CD4-positive, alpha-beta T cell treated with Interleukin-4 for 1 hour (primary cell): ENCODE results near the gene PXYLP1.

Source experiments
- DNase-seq, 2 donors: peaks; one replicate each; pipeline ENCODE4 v3.0.0-alpha.2; 2020 to 2022

The PXYLP1 gene

DNA sequence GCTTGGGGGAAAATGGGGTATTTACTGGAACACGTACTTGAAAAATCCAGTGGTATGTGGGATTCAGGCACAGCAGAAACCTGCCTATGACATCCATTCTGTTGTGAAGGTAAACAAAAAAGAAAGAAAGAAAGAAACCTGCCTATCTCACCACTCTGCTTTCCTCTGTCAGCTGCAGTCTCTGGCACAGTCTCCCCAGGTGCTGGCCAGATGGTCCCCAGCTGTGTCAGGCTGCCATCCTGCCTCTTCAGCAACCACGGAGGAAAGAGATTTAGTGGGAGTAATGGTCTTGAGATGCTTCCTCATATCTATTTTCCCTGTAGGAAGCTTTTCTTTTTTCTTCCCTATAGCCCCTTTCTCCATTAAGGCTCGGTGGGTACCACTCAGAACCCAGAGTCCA lies 2.5 kb upstream of the PXYLP1 start:
- no peak for DNase-seq

DNA sequence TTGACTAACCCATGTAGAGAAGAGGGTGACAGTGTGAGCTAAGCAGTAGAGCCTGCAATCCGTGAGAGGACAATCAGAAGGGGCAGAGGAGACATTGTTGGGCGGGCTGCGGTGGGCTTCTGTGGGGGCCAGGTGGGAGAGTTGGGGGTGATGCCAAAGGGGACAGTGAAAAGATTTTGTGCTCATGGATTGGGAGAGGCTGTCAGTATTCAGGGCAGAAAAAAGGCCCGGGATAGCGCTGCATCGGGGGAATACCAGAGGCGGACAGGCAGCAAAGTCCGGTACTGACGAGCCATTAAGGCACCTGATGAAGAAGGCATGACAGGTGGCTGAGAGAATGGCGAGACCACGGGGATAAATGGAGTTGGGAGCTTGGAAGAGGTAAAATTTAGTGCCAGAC lies 1.3 kb upstream of the PXYLP1 start:
- no peak for DNase-seq

DNA sequence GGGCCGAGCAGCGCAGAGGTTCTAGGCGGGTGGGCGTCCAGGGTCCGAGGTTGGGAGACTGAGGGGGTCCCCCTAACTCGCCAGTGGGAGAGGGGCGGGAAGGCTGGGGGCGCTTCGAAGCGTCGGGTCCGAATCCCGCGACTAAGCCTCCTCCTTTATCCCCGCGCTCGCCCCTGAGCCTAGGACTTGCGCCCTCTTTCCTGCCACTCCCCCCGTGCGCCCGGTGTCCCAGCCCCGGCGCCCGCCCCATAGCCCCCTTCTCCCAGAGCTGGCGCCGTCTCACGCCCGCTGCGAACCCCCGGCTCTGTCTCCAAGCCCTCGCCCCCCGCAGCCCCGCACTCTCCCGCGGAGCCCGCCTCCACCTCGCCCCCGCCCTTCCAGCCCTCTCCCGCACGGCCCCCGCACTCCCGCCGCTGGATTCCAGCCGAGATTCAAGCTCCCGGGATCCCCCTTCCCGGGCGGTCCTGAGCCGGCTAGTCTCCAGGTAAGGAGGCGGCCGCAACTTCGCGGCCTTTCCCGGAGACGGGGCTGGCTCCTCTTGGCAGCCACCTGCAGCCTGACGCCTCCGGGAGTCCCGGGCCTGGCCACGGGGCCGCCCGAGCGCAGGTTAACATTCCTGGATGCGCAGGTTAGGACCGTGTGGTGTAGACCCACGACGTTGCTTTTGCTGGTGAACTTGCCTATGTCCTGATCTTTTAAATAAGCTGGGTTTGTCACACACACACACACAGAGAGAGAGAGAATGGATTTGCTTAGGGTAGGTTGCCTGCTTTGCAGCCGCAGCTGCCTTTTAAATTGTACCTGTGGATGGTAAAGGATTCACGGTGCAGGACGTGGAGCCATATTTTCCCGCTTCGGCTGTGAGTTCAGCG lies 563 bp downstream of the PXYLP1 start:
- DNase-seq: peak in 1 of 2 donors; percentile 22

- no peak for DNase-seq
Measured at GRCh38 chr3:141233457-141234161, 2.0 kb downstream of the PXYLP1 start.

GRCh38 chr3:141234283-141234682 lies 2.7 kb downstream of the PXYLP1 start:
- DNase-seq: no peak

DNA sequence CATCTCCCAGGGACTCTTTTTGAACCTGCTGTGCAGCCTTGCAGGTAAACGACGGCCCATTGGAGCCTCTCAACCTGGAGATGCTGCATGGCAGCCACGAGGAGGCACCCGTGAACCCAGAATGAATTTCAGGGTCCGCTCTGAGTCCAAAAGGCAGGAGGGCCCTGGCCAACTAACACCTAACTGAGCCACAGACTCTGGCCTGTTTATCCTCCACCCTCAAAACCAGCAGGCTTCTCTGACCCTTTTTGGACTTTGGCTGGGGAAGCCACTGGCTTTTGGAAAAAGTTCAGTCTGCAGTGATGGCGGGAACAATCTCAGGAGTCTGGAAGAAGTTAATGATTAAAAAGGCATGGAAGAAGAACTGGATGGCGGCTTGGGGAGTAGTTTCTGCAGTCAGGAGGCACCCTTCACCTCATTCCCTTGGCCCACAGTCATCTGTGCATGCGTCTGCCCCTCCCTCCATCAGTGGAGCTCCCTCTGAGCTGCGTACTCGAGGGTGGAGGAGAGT lies 4.1 kb downstream of the PXYLP1 start:
- no peak for DNase-seq

DNA sequence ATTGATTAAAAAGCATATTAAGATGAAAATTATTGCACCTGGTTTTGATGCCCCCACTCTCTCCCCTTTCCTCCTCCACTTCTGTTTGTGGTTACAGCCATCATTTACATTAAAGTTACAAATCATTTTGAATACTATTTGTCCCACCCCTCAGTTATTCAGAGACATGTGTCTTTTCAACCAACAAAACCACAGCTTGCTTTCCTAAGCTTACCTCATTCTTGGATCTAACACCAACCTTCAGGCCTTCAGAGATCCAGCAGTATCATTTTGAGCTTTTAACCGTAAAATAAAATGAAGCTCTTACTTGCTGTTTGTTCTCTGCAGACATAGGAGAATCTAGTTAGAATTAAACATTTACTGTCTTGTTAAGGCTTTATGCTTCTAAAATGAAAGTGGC lies 4.7 kb downstream of the PXYLP1 start:
- no peak for DNase-seq

- no peak for DNase-seq
Measured at GRCh38 chr3:141237701-141238521, 6.3 kb downstream of the PXYLP1 start.

- DNase-seq: no peak
Measured at GRCh38 chr3:141239511-141240281, 8.1 kb downstream of the PXYLP1 start.

DNA sequence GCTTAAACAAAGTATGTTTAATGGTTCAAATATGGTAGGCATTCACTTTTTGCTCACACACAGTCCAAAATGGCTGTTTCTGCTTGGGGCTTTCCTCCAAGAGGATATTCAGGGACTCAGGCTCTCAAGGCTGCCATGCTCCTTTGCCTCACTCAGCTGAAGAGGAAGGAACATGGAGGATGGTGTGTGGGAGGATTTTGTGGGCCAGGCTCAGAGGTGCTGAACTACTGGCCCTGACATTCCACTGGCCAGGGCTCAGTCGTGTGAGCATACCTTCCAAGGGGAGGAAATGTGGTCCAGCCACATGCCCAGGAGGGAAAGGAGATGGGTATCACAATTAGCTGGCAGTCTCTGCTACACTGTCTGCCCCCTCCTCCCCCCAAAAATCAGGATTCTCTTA lies 8.7 kb downstream of the PXYLP1 start:
- no peak for DNase-seq

DNA sequence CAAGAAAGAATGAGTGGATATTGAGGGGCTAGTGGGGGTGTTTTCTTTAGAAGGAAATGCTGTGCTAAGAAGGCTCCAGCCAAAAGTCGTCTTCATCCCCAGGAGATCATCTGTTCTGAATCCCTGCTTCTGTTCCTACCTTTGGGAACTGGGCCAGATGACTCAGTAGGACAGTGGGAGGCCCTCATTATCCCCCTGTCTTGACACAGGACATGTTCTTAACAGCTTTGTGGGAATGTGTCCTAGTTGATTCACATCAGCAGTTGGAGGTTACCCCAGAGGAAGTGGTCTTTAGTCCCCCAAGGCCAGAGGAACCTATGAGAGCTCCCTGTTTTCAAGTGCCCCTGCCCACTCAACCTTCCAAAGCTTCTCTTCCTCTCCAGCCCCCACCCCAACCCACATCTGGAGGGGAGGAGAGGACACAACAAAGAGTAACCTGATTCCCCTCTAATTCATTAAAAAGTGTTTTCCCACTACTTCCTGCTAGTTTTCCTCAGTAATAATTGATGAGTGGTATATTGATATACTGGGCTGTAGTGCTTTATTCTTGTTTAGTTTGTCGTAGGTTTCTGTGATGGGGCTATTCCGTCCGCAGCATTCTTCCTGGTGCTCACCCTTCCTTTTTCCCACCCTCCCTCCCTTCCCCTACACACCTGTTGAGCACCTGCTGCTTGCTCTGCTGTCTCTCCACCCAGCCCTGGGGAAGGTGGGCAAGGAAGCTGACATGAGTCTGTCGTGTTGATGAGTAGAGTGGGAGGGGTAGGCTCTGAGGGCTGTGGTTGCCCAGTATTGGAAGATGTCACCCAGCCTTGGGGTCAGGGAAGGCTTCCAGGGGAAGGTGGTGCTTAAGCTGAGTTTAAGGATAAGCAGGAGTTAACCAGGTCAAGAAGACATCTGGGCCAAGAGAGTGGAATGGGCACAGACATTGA lies 9.3 kb downstream of the PXYLP1 start:
- DNase-seq: no peak

GRCh38 chr3:141241616-141242376 lies 10.2 kb downstream of the PXYLP1 start:
- no peak for DNase-seq

DNA sequence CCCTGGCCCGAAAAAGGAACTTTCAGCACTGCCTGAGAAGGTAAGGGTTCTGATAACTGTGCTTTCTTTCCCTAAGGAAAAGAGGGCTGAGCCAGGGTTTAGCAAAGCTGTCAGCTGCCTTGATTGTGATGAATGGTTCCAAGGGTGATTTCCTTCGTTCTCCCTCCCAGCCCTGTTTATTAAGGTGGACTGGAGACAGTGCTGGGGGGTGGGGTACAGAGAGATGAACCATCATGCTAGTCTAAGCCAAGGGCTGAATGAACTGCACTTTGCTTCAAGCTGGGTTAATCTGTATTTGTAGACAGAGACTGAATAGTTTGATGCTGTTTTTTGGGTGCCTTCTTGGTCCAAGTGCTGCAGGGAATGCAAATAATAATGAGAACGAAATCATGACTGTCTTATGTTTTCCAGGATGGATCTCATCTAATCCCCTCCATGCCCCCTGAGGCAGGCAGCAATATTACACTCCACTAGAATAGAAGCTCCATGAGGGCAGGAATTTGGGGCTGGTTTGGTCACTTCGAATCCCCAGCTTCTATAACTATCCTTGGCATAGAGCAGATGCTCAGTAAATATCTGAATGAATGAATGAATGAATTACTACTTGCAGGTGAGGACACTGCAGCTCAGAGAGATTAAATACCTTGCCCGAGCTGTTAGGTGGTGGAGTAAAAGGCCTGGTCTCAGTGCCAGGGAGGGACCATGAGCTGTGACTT lies 10.9 kb downstream of the PXYLP1 start:
- no peak for DNase-seq

DNA sequence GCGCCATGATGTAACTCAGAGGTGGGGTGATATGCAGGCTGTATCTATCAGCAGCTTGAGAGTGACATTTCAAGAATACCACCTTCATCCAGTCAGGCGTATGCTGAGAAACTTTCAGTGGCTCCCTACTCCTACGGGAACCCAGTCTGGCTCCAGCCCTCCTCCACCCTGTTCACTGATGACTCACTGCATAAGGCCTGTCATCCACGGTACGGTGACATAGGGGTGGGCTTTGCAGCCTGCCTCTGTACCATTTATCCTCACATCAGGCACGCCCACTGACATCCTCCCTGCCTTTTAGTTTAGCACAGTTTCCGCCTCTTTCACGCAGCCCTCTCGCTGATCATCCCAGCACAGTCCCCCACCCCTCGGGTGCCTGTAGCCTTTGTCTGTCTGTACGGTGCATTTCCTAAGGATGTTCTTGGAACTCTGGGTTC lies 11.7 kb downstream of the PXYLP1 start:
- peak; percentile 55 to 63 for DNase-seq

DNA sequence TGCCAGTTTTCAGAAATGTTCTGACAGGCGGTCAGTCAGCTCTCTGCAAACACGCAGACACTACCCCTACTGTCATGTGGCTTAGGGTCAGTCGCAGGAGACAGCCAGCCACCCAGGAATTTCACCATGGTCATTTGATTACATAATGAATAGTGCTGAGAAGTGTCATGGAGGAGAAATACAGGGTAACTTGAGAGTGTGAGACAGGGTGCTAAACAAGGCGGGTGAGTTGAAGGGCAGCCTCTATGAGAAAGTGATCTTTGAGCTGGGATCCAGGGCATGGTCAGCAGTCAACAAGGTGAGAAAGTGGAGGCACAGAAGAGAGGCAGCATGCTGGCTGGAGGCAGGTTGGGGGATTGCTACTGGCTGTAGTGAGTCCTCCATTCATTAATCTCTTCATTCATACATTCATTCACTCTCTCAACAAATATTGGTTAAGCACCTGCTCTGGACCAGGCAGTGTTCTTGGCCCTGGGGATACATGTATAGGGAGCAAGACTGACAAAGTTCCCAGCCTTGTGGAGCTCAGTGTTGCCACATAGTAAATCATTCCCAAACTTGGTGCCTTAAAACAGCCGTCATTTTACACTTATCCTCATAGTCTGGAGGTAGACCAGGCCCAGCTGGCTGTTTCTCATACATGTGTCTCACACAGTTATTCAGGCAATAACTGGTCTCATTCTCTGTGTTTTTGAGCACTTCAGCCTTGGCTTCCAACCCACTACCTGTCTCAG lies 14.8 kb downstream of the PXYLP1 start:
- no peak for DNase-seq

GRCh38 chr3:141246958-141247301 lies 15.3 kb downstream of the PXYLP1 start:
- no peak for DNase-seq

GRCh38 chr3:141248064-141248463 lies 16.4 kb downstream of the PXYLP1 start:
- no peak for DNase-seq

GRCh38 chr3:141249041-141249440 lies 17.4 kb downstream of the PXYLP1 start:
- DNase-seq: no peak

GRCh38 chr3:141250342-141250741 lies 18.7 kb downstream of the PXYLP1 start:
- no peak for DNase-seq
